Breast epithelium (tissue), 3 donors: ENCODE measurements around the gene MPPED1.

ENCODE experiments used
- POLR2AphosphoS5 ChIP-seq, 3 donors: sonication (generic); formaldehyde crosslinking; IDR thresholded peaks; one replicate each; pipeline ENCODE4 v1.6.1; 2017; ENCODE audit warnings: antibody characterized with exemption in 3 of 3
- TF ChIP-seq, protein P1 (sequence below), 3 donors: fragments of 450-650 bp; IDR thresholded peaks; one replicate each; pipeline ENCODE4 v1.5.1; 2016 to 2017; ENCODE audit warnings: antibody characterized with exemption in 3 of 3, mild to moderate bottlenecking in 3 of 3, moderate library complexity in 3 of 3

DNA sequence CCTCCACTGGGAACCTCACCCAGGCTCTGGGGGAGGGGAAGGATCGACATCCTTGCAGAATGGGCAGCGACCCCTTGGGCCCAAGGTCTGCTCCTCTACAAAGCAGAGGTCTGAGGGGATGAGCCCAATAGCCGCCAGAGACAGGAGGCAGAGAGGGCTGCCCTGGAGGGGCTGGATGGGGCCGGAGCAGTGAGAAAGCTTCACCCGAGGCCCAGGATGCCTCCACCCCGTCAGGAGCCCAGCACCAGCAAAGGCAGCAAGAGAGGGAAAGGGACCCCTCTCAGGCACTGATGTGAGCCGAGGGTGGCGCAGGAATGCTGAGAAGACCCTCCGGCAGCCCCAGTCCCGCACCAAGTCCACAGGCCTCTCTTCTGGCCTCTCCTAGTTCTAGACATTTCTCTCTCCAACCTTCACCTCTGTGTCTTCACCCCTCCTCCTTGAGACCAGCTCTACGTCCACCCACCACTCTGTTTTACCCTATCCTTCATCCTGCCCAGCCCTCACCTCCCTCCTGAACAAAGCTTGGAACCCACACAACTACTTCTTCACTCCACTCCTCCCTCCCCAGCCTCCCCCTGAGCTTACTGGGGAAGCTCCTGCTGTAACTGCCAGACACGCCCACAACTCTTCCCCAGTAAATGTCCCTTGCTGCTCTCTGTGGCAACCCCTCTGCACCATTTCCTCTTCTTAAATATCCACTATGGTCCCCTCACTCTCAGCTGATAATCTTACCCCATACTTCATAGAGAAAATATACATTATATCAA lies 131.9 kb downstream of the MPPED1 start:
- TF ChIP-seq, protein P1, sequence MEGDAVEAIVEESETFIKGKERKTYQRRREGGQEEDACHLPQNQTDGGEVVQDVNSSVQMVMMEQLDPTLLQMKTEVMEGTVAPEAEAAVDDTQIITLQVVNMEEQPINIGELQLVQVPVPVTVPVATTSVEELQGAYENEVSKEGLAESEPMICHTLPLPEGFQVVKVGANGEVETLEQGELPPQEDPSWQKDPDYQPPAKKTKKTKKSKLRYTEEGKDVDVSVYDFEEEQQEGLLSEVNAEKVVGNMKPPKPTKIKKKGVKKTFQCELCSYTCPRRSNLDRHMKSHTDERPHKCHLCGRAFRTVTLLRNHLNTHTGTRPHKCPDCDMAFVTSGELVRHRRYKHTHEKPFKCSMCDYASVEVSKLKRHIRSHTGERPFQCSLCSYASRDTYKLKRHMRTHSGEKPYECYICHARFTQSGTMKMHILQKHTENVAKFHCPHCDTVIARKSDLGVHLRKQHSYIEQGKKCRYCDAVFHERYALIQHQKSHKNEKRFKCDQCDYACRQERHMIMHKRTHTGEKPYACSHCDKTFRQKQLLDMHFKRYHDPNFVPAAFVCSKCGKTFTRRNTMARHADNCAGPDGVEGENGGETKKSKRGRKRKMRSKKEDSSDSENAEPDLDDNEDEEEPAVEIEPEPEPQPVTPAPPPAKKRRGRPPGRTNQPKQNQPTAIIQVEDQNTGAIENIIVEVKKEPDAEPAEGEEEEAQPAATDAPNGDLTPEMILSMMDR (IDR thresholded peaks at IDR 0.05) = no peak
- TF ChIP-seq POLR2AphosphoS5 (IDR thresholded peaks at IDR 0.05) = no peak
